HEK293 (cell line): Measurements from ENCODE around the gene RGSL1.

Source experiments
- CTCF ChIA-PET: fragments of 350-600 bp; formaldehyde crosslinking; extraction: SDS; loops from one replicate; lab custom pipeline; 2021; ENCODE audit warnings: antibody characterized with exemption; lab: Yijun Ruan, JAX
- POLR2A ChIA-PET: fragments of 300-600 bp; formaldehyde crosslinking; extraction: SDS; loops from one replicate; lab custom pipeline; 2020; ENCODE audit warnings: antibody characterized with exemption, inconsistent platforms; lab: Yijun Ruan, JAX
- H3K27ac ChIP-seq: fragments of 200-500 bp; sonication (Bioruptor generic); 2 replicates; pipeline ENCODE4 v1.5.1; 2014; ENCODE audit warnings: low read depth, low read length, control low read depth, inconsistent platforms; ENCODE audit errors: extremely low read depth
- H3K36me3 ChIP-seq, 2 experiments: fragments of 200-500 bp in 1 of 2; sonication (Bioruptor generic) in 1 of 2; 1 replicate in 1 of 2; 2 replicates in 1 of 2; pipeline ENCODE4 v1.5.1; 2014 to 2017; ENCODE audit warnings: inconsistent platforms in 2 of 2, low read length in 2 of 2; ENCODE audit not compliant: control insufficient read depth in 2 of 2, insufficient read depth in 1 of 2
- H3K4me1 ChIP-seq: fragments of 200-500 bp; sonication (Bioruptor generic); 2 replicates; pipeline ENCODE4 v1.5.1; 2014; ENCODE audit warnings: mild to moderate bottlenecking, low read length, inconsistent platforms; ENCODE audit not compliant: control insufficient read depth, insufficient read depth
- H3K4me3 ChIP-seq: 2 replicates; pipeline ENCODE4 v1.5.1; 2011; ENCODE audit warnings: low read depth, mild to moderate bottlenecking, control low read depth, low read length, moderate library complexity
- H3K9me3 ChIP-seq: fragments of 200-500 bp; sonication (Bioruptor generic); 2 replicates; pipeline ENCODE4 v1.5.1; 2014; ENCODE audit warnings: low read depth, low read length, inconsistent platforms; ENCODE audit not compliant: control insufficient read depth, insufficient read depth
- CTCF ChIP-seq: fragments of 450-650 bp; formaldehyde crosslinking; IDR thresholded peaks from 2 replicates; pipeline ENCODE4 v1.5.1; 2016; ENCODE audit warnings: missing biosample characterization, missing genetic modification characterization
- GLI2 ChIP-seq: fragments of 450-650 bp; formaldehyde crosslinking; IDR thresholded peaks from 2 replicates; pipeline ENCODE4; 2017; ENCODE audit warnings: missing biosample characterization, missing genetic modification characterization, low read depth, borderline replicate concordance
- REPIN1 ChIP-seq: fragments of 450-650 bp; formaldehyde crosslinking; IDR thresholded peaks from 2 replicates; pipeline ENCODE4 v1.5.1; 2017; ENCODE audit warnings: missing biosample characterization, missing genetic modification characterization, low read depth
- SCRT1 ChIP-seq: fragments of 450-650 bp; formaldehyde crosslinking; IDR thresholded peaks from 2 replicates; pipeline ENCODE4 v1.5.1; 2016; ENCODE audit warnings: missing biosample characterization, missing genetic modification characterization, borderline replicate concordance
- ZNF138 ChIP-seq: fragments of 450-650 bp; formaldehyde crosslinking; IDR thresholded peaks from 2 replicates; pipeline ENCODE4 v1.5.1; 2016; ENCODE audit warnings: missing biosample characterization, missing genetic modification characterization, borderline replicate concordance
- ZNF2 ChIP-seq: fragments of 450-650 bp; formaldehyde crosslinking; IDR thresholded peaks from 2 replicates; pipeline ENCODE4 v1.5.1; 2016; ENCODE audit warnings: missing biosample characterization, missing genetic modification characterization
- ZNF341 ChIP-seq: fragments of 450-650 bp; formaldehyde crosslinking; IDR thresholded peaks from 2 replicates; pipeline ENCODE4; 2016; ENCODE audit warnings: low read depth, missing biosample characterization, missing genetic modification characterization
- TF ChIP-seq, protein P1 (sequence below): fragments of 450-650 bp; formaldehyde crosslinking; IDR thresholded peaks from 2 replicates; pipeline ENCODE4 v1.5.1; 2016; ENCODE audit warnings: missing biosample characterization, missing genetic modification characterization
- TF ChIP-seq, protein P2 (sequence below): fragments of 450-650 bp; formaldehyde crosslinking; IDR thresholded peaks from 2 replicates; pipeline ENCODE4 v1.5.1; 2016; ENCODE audit warnings: missing biosample characterization, missing genetic modification characterization
- TF ChIP-seq, protein P3 (sequence below): fragments of 450-650 bp; formaldehyde crosslinking; conservative IDR thresholded peaks from 2 replicates; pipeline ENCODE4 v1.5.1; 2016; ENCODE audit warnings: low read depth, missing biosample characterization, missing genetic modification characterization

The RGSL1 gene

GRCh38 chr1:182598296-182598695 is 148.3 kb downstream of the RGSL1 start:
- Histone ChIP-seq H3K4me1 (peaks cover 4% of the 10 kb centered on the region; the same call in 1 of the 2 replicates), H3K27ac (no peak overlapping the region), H3K36me3 (peaks cover 17 to 46% of the 10 kb centered on the region in 2 experiments; a peak in 2 of 3 replicates), H3K9me3 (no peaks in the 10 kb centered on the region), H3K4me3 (no peak overlapping the region)
- ChIA-PET CTCF (interaction anchor here (0.5 to 15.6 kb wide), 14 partner anchors 9 to 487 kb away, joined by 3 to 668 read pairs (median 4); partner anchors contain the start of gene NPL), POLR2A (no interaction called here)
- TF ChIP-seq ZNF341 (tag by site-specific recombination), result 0 out of 2 replicates have a peak, but pooled peaks have one; percentile 22
- TF ChIP-seq, protein P1, sequence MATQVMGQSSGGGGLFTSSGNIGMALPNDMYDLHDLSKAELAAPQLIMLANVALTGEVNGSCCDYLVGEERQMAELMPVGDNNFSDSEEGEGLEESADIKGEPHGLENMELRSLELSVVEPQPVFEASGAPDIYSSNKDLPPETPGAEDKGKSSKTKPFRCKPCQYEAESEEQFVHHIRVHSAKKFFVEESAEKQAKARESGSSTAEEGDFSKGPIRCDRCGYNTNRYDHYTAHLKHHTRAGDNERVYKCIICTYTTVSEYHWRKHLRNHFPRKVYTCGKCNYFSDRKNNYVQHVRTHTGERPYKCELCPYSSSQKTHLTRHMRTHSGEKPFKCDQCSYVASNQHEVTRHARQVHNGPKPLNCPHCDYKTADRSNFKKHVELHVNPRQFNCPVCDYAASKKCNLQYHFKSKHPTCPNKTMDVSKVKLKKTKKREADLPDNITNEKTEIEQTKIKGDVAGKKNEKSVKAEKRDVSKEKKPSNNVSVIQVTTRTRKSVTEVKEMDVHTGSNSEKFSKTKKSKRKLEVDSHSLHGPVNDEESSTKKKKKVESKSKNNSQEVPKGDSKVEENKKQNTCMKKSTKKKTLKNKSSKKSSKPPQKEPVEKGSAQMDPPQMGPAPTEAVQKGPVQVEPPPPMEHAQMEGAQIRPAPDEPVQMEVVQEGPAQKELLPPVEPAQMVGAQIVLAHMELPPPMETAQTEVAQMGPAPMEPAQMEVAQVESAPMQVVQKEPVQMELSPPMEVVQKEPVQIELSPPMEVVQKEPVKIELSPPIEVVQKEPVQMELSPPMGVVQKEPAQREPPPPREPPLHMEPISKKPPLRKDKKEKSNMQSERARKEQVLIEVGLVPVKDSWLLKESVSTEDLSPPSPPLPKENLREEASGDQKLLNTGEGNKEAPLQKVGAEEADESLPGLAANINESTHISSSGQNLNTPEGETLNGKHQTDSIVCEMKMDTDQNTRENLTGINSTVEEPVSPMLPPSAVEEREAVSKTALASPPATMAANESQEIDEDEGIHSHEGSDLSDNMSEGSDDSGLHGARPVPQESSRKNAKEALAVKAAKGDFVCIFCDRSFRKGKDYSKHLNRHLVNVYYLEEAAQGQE (tag by site-specific recombination), result no peak

DNA sequence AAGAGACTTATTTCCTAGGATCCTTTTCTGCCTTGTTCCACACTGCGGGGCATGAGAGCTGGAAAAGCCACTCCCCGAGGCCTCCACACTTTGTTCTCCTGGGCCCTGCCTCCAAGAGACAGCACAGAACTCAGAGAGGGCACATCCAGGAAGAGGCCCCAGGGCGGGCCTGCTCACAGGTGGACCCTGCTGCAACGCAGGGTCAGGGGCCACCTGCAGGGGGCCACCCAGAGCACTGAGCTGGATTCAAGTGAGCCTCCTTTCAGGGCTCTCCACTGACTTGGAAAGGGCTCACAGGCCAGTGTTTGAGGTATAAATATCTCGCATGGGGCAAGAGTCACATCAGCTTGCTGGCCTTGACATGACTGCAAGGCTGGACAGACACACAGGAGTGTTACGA is 149.4 kb downstream of the RGSL1 start:
- CTCF ChIA-PET, result interaction anchor here (0.7 to 15.6 kb wide), 12 partner anchors 11 to 514 kb away, joined by 3 to 668 read pairs (median 4); partner anchors contain the start of genes NPL and RNASEL

More for the DNA sequence above, 149.4 kb downstream of the RGSL1 start:
- Histone ChIP-seq H3K27ac (no peak overlapping the region), H3K36me3 (peaks cover 17 to 46% of the 10 kb centered on the region in 2 experiments; a peak in 2 of 3 replicates), H3K9me3 (no peaks in the 10 kb centered on the region), H3K4me3 (no peak overlapping the region), H3K4me1 (peaks cover 4% of the 10 kb centered on the region; the same call in 1 of the 2 replicates)
- TF ChIP-seq, protein P2, sequence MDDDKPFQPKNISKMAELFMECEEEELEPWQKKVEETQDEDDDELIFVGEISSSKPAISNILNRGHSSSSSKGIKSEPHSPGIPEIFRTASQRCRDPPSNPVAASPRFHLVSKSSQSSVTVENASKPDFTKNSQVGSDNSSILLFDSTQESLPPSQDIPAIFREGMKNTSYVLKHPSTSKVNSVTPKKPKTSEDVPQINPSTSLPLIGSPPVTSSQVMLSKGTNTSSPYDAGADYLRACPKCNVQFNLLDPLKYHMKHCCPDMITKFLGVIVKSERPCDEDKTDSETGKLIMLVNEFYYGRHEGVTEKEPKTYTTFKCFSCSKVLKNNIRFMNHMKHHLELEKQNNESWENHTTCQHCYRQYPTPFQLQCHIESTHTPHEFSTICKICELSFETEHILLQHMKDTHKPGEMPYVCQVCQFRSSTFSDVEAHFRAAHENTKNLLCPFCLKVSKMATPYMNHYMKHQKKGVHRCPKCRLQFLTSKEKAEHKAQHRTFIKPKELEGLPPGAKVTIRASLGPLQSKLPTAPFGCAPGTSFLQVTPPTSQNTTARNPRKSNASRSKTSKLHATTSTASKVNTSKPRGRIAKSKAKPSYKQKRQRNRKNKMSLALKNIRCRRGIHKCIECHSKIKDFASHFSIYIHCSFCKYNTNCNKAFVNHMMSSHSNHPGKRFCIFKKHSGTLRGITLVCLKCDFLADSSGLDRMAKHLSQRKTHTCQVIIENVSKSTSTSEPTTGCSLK (tag by site-specific recombination), result no peak
- no peak for TF ChIP-seq ZNF341 (tag by site-specific recombination)
- no peak for TF ChIP-seq REPIN1
- TF ChIP-seq SCRT1 (tag by site-specific recombination), result no peak
- no peak for TF ChIP-seq ZNF138 (tag by site-specific recombination)
- TF ChIP-seq, protein P3, sequence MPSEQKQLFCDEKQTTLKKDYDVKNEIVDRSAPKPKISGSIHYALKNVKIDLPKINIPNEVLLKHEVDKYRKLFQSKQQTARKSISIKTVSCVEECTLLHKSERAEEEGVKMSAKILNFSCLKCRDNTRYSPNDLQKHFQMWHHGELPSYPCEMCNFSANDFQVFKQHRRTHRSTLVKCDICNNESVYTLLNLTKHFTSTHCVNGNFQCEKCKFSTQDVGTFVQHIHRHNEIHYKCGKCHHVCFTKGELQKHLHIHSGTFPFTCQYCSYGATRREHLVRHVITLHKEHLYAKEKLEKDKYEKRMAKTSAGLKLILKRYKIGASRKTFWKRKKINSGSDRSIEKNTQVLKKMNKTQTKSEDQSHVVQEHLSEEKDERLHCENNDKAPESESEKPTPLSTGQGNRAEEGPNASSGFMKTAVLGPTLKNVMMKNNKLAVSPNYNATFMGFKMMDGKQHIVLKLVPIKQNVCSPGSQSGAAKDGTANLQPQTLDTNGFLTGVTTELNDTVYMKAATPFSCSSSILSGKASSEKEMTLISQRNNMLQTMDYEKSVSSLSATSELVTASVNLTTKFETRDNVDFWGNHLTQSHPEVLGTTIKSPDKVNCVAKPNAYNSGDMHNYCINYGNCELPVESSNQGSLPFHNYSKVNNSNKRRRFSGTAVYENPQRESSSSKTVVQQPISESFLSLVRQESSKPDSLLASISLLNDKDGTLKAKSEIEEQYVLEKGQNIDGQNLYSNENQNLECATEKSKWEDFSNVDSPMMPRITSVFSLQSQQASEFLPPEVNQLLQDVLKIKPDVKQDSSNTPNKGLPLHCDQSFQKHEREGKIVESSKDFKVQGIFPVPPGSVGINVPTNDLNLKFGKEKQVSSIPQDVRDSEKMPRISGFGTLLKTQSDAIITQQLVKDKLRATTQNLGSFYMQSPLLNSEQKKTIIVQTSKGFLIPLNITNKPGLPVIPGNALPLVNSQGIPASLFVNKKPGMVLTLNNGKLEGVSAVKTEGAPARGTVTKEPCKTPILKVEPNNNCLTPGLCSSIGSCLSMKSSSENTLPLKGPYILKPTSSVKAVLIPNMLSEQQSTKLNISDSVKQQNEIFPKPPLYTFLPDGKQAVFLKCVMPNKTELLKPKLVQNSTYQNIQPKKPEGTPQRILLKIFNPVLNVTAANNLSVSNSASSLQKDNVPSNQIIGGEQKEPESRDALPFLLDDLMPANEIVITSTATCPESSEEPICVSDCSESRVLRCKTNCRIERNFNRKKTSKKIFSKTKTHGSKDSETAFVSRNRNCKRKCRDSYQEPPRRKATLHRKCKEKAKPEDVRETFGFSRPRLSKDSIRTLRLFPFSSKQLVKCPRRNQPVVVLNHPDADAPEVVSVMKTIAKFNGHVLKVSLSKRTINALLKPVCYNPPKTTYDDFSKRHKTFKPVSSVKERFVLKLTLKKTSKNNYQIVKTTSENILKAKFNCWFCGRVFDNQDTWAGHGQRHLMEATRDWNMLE (tag by site-specific recombination), result no peak
- TF ChIP-seq CTCF (tag by site-specific recombination), result 0 out of 2 replicates have a peak, but pooled peaks have one; percentile 45
- no peak for TF ChIP-seq ZNF2
- TF ChIP-seq GLI2 (tag by site-specific recombination), result no peak
- POLR2A ChIA-PET, result no interaction called here
